GM21390 (cell line): Measurements from ENCODE around the gene PTGR2.
"Not testable (repeated sequence)": the region's sequence is repeated elsewhere in the genome, so short reads cannot be mapped to it uniquely, and the experiment has no call there.

Source experiments
- ATAC-seq: cut with Tn5 transposase; IDR thresholded peaks from one replicate; pipeline ENCODE4 v1.9.1; 2021; ENCODE audit not compliant: unreplicated experiment

The PTGR2 gene

DNA sequence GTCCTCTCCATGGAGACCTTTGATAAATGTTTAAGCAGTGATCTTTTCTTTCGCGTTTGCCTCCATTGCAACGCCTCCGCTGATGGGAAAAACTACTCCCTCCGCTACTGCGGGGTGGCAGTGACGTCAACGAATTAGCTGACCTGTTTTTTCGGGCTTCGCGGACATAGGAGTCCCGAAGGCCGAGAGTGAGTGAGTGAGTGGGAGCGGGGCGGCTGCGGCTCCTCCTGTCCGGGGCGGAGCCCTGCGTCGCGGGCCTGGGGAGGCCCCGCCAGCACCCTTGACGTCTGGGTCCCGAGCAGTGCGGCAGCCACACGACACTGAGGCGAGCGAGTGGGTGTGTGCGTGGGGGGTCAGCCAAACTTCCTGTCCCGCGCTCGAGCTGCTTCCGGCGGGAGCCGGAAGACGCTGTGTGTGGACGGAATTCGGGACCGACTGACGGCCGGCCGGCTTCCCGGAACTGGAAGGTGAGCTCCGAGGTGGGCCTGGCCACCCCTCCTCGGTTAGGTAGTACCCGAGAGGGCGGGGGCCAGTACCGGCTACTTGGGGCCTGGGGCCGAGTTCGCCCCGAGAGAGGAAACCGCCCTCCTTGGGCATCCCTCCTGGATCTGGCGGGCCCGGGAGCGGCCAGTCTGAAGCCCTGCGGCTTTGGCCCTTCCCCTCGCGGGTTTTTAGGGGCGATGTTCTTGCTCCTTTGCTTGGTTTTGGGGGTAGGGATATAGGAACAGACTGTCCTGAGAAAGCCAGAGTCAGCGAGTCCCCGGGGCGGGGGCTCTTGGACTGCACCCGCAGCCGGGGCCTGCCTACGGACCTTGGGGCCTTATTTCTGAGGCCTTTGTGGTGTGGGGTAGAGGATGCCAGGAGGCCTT lies 35.1 kb downstream of the PTGR2 start, which contains the start of gene ZNF410:
Gene ZNF410 (plus strand): TSS at position 411 of the 869 bp plus-strand sequence. CDS start 5,317 bp downstream, outside the sequence.
- peak; percentile 96 for ATAC-seq

- no peak for ATAC-seq
These were observed 35.6 kb downstream of the PTGR2 start for GRCh38 chr14:73887318-73887616.

DNA sequence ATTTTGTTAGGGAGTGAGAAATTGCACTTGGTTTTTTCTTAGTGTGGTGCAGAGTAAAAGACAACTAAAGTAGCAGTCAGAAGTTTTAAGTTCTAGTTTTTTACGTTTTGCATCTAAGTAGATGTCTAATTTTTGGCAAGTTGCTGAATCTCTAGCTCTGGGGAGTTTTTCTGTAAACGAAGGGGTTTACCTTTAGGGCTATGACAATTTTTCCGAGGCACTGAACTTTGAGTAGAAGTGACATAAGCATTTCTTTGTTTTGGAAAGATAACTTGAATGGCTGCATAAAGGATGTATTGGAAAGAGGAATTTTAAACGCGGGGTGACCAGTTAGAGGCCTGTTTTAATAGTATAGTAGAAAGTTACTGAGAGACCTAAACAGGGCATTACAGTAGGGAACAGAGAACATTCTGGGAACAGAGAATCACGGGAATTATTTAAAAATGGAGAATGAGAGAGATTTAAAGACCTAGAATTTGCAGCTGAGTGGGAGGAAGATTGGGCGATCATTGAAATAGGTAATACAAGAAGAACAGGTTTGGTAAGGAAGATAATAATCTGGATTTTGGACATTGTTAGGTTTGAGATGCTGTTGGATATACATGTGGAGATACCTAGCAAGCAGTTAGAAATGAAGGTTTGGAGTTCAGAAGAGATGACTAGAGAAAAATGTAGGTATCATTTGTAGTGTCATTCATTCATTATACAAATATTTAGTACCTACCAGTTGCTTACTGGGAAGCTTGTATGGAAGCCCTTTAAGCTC lies 36.2 kb downstream of the PTGR2 start:
- ATAC-seq: no peak

DNA sequence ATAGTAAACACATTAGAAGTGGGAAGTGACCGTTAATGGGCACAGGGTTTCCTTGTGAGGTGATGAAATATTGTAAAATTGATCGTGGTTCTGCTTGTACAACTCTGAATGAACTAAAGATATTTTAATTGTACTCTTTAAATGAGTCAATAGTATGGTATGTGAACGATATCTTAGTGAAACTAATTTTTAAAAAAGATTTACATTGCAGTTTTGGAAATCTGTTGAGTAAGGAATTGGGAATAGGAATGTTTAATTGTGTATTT lies 36.8 kb downstream of the PTGR2 start:
- ATAC-seq: no peak

- ATAC-seq: no peak
These were observed 37.3 kb downstream of the PTGR2 start for GRCh38 chr14:73888971-73889370.

DNA sequence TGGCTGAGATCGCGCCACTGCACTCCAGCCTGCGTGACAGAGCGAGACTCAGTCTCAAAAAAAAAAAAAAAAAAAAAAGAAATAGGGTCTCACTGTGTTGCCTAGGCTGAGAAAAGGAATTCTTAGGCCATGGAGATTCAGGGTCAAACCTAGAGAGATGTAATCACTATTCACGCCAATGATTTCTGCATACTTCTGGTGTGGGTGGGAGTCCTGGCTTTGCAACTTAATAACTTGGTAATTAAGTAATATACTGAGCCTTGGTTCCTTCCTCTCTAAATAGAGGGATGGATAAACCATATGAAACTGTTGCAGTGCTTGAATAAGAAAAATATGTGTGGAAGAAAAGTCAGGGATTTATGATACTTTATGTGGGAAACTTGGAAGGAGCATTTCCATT lies 37.7 kb downstream of the PTGR2 start:
- no peak for ATAC-seq

DNA sequence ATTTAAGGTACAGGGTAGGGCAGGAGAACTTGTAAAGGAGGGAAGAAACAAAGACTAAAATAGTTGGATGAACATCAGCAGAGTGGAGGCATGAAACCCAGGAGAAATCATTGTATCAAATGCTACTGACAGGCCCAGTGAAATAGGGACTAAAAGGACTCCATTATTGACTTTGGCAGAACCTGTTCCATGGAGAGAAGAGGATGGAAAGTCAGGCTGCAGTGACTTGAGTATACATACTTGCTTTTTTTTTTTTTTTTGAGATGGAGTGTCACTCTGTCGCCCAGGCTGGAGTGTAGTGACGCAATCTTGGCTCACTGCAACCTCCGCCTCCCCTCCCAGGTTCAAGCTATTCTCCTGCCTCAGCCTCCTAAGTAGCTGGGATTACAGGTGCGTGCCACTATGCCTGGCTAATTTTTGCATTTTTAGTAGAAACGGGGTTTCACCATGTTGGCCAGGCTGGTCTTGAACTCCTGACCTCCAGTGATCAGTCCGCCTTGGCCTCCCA lies 42.6 kb downstream of the PTGR2 start:
- not testable (repeated sequence) for ATAC-seq

GRCh38 chr14:73895939-73896338 lies 44.3 kb downstream of the PTGR2 start:
- ATAC-seq: no peak

DNA sequence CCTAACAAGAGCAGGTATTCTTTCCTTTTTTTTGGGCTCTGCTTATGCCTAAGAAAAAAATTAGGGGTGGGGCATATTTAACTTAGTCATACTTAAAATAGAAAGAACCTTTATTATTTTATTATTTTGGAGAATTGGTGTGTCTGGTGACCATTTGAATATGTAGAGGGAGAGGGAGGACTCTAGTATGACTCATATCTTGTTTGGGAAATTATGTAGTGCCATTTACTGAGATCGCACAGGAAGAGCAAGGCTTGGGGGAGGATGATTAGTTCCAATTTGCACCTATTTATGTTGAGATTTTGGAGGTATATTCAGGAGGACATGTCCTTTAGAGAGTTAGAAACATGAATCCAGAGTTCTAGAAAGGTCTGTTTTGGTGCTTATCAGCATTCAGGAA lies 44.9 kb downstream of the PTGR2 start:
- no peak for ATAC-seq

DNA sequence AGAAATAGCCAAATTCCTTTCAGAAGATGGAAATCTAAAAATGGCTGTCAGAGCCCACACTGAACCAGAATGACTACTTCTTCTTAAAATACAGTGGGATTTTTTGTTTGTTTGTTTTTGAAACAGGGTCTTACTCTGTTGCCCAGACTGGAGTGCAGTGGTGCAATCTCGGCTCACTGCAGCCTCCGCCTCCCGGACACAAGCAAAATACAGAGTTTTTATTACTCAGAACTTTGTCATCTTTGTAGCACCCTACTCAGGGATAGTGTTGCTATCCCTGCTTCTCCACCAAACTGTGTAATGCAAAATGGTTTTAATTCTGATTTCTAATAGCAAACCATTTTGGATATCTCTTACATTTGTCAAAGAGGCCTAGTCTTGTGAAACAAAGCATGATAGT lies 51.4 kb downstream of the PTGR2 start:
- no peak for ATAC-seq

- ATAC-seq: no peak
These were observed 58.0 kb downstream of the PTGR2 start for GRCh38 chr14:73909681-73910080.

DNA sequence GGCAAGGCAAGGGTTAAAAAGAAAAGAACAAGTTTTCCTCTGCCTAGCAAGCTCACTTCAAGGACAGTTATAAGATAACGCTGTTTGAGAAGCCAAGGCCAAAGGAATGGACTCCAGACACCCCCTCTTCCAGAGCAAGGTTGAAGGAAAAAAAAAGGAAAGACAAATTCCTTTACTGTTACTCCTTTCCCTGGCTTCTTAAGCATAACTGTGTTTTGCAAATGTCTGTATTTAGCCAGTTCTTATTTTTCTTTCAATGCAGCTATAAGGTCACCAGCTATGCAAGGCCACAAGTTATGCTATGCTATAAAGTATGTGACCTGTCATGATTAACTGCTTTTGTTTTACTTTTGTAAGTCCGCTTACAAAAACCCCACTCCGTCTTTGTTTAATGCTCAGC lies 61.6 kb downstream of the PTGR2 start:
- no peak for ATAC-seq

- ATAC-seq: no peak
These were observed 64.7 kb downstream of the PTGR2 start for GRCh38 chr14:73916324-73916723.

GRCh38 chr14:73919457-73919856 lies 67.8 kb downstream of the PTGR2 start:
- ATAC-seq: not testable (repeated sequence)

DNA sequence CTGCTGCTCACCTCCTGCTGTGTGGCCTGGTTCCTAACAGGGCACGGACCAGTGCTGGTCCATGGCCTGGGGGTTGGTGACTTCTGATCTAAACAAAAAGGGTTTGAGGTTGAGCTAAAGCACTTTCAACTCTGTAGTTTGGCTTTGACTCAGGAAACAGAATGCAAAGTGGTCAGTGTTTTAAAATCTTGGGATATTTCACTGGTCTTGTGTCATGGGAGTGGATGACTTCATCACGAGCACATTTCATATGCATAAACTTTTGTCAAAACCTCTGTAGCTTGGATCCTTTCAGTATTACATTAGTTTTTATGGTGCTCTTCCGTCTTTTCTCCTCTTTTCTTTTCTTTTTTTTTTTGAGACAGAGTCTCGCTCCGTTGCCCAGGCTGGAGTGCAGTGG lies 72.7 kb downstream of the PTGR2 start:
- ATAC-seq: no peak
